Dedifferentiated amniotic fluid mesenchymal stem cell (primary cell): ENCODE measurements around the gene RPL38.

Experiments used
- DNase-seq: peaks from one replicate; pipeline ENCODE4 v3.0.0-alpha.2; 2016; ENCODE audit errors: extremely low spot score

RPL38 gene

DNA sequence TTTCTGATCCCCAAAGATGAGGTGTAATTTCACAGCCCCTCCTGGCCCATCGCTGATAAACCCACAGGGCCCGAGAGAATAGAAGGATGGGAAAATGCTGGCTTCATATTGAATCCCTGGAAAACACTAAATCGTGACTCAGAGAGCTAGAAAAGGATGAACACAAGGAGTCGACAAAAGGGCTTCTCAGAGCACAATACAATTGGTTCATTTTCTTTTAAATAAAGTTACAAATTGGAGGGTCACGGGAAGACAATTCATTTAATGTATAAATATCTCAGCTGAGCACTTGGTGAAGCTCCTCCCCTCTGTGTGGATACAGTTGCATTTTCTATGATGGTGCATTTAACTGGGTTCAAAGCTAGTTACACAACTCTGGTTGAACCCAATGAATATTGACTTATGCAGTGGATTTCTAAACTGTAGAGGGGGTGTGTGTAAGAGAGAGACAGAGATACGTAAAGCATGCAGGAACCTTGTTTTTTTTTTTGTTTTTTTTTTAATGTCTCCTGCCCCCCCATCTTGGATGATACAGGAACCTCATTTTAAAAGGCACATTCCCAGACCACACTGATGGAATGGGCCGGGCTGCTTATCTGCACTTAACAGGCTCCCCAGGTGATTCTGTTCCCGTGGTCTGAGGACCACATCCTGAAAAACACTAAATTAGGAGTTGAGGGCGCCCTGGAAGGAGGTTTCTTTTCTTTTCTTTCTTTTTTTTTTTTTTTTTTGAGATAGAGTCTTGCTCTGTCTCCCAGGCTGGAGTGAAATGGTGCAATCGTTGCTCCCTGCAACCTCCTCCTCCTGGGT, 24.0 kb downstream of the RPL38 start:
- no peak for DNase-seq

DNA sequence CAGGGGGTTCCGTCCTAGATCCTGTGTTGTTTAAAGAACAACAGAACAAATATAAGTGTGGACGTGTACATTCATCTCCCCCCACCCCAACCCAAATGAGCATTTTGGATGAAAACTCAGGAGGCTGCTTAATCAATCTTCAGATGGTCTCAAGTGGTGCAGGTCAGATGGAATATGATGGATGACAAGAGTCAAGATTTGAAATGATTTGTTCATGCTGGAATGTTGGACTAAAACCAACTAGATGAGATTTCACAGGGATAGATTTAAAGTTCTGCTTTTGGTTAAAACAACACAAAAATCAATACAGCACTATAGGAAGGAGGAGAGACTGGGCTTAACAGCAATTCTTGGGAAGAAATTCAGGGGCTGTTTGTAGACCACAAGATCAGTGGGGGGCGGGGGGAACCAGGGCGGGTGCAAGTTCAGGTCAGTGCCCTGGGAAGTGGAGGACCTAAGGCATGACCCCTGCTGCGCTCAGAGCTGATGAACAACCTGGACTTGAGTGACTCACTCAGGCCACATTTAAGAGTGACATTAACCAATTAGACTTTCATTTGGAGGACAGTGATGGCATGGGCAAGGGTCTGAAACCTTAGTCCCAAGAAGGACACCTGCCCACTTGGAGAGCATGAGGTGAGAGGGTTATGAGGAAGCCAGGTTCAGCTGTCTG, 25.0 kb downstream of the RPL38 start:
- DNase-seq = no peak

DNA sequence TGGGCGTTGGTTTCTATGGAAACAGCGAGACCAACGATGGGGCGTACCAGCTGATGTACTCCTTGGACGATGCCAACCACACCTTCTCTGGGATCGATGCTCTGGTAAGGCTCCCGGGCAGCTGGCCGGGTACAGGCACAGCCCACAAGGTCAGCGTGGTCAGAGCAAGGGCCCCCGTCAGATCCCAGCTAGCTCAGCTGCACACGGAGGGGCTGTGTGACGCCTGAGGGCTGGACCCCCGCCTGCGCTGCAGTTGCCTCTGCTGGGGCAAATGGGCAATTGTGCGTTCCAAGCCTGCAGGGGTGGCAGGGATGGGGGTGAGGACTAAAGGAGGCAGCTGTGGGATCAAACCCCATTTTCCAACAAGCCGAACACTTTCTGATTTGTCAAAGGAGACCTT, 27.4 kb downstream of the RPL38 start:
- DNase-seq = no peak

DNA sequence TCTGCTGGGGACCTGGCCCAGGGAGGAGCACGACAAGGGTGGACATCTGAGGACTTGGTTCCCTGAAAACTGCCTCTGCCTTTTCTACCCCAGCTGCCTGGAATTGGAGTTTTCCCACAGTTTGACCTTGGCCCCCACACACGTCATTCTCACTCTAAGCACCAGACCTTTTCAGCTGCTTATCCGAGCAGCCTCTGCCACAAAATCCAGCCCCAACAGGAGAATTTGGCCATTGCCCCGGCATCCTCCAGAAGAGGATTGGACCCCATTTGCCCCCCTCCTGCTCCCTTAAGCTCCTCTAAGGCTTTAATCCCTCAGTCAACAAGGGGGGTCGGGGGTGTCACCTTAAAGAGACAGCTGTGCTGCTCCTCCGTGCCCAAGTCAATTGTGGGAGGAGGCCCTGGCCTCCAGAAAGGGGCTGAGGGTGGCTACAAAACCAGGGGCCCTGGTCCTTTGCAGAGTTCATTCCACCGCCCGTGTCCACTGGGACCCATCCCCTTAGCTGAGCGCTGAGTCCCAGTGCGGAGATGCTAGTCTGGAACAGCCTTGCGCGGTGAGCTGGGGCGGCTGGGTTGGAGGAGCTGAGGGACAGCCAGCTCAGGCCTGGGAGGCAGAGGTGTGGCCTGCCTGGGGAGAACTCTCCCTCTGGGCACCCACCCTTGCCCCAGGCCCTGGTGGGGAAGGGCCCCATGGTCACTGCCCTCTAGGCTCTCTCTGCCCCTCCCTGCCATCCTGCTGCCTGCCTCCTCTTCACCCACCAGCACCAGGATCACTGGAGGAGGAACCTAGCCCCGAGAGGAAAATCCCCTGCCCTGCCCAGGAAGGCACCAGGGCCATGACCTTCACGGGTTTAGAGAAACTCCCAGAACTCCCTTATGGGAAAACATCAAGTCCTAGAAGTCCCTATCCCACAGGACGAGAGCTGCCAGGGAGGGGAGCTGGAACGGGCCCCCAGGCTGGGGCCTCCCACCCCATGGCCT, 28.7 kb downstream of the RPL38 start:
- DNase-seq = no peak

- no peak for DNase-seq
These were observed 30.5 kb downstream of the RPL38 start for GRCh38 chr17:74233937-74234336.

GRCh38 chr17:74234486-74234885, 31.0 kb downstream of the RPL38 start:
- no peak for DNase-seq

GRCh38 chr17:74235040-74235581, 31.6 kb downstream of the RPL38 start:
- no peak for DNase-seq

DNA sequence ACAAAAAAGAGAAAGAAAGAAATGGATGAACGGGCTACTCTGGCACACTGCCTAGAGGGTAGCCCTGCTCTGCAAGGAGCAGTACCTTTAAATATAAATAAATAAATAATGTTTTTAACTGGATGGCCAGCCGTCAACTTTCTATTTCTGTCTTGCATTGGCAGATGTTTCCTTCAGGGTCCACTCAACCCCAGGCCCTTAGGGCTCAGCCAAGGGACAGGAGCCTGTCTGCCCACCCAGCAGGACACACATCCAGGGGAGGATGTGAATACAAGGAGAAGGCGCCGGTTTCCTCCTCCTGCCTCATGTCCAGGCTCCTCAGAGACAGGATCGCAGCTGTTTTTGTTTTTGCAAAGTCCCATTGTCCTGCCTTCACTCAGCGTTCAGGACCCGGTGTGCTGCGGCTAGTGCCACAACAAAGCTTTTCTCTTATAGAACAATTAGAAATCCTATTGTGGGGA, 32.5 kb downstream of the RPL38 start:
- DNase-seq = no peak

GRCh38 chr17:74237321-74237720, 33.8 kb downstream of the RPL38 start:
- DNase-seq = no peak

GRCh38 chr17:74239172-74239571, 35.7 kb downstream of the RPL38 start:
- DNase-seq = no peak

DNA sequence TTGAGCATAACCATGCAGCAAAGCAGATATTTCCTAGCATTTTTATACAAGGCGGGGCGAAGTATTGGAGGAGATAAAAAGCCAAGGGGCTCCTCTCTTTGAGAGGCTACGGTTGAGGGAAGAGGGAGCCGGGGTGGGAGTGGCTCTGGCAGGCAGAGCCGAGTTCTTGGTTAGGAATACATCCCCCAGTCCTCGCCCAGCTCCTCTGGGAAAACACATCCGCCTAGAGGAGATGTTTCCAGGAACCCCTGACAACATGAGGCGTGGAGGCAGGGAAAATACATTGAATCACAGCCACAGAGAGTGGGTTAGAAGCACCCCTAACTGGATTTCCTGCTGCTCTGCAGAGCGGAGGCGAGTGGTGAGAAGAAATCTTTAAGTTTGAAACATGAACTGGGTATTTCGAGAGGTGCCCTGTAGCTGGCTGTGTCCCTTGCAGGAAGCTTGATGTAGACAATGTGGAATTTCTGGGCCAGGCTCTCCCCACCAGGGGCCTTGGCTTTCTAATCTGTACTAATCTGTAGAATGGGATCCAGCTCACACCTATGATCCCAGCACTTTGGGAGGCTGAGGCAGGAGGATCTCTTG, 37.2 kb downstream of the RPL38 start:
- no peak for DNase-seq

GRCh38 chr17:74241431-74241830, 38.0 kb downstream of the RPL38 start:
- DNase-seq = no peak

DNA sequence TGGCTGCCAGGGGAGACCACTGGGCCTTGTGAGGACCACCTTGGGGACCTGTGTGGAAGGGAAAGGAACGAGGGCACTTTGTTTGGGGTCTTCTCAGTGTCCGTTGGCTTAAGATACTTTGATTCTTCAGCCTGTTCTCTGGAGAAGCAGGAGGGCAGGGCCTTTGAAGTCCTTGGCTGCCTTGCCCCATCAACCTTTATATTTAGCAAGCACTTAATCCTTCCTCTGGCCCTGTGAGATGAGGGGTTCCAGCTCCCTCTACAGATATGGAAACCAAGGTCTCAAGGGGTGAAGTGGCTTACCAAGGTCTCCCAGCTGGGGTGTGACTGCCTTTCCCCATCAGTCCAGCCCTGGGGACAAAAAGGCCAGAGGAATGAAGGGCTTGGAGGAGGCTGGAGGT, 38.4 kb downstream of the RPL38 start:
- no peak for DNase-seq

- no peak for DNase-seq
These were observed 39.7 kb downstream of the RPL38 start for GRCh38 chr17:74243013-74243755.

DNA sequence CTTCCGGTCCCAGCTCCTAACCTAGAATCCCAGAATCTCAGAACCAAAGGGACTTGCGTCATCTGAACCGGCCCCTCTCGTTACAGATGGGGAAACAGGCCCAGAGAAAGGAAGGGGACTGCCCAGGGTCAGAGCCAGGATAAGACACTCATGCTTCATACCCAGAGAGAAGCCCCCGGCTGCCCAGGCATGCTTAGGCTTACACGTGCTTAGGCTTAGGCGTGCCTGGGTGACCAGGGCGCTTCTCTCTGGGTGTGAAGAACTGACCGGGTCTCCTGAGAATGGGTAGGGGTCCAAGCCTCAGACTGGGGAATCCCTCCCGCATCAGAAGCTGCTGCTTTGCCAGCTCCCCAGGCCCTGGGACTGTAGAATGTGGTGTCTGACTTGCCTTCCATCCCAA, 40.6 kb downstream of the RPL38 start:
- no peak for DNase-seq

DNA sequence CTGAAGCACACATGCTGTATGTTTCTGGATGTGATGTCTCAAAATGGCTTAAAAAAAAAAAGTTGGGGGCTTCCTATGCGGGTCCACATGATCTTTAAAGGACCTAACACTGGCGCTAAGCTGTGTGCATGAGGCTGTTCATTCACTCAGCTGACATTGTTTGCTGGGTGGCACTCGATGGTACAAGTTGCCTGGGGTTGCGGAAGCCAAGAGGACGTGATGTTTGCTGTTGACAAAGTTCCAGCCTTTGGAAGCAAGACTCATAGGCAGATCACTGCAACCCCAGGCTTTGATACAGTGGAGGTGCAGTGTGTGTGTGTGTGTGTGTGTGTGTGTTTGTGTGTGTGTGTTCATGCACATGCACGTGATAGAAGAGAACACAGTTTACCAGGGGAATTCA, 41.1 kb downstream of the RPL38 start:
- no peak for DNase-seq

DNA sequence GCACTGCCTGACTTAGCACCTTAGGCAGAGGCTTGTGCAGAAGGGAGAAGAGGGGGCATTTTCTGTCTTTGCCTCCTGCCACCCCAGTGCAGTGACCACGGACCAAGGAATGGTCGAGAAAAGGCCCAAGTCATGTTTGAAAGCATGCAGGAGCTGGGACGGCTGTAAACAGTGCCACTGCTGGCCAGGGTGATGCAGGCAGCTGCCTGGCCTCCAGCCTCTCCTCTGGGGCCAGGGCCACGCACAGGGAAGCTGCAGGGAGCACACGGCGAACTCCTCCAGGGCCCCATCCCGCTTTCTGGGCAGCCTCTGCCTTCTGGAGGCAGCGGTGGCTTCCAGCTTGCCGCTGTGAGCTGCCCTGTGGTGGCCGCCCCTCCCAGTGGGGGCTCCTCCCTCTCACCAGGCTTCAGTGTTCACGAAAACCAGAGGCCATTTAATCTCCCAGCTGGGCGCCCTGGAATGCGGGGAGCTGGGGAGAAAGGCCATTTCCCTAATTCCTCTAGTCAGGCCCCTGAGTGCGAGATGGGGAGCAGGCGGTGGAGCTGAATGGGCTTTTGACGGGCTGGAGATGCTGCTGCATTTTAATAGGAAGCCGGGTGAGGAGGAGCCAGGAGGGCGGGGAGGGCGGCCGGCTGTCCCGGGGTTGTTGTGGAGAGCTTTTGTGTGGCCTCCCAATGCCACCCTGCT, 41.8 kb downstream of the RPL38 start:
- no peak for DNase-seq

DNA sequence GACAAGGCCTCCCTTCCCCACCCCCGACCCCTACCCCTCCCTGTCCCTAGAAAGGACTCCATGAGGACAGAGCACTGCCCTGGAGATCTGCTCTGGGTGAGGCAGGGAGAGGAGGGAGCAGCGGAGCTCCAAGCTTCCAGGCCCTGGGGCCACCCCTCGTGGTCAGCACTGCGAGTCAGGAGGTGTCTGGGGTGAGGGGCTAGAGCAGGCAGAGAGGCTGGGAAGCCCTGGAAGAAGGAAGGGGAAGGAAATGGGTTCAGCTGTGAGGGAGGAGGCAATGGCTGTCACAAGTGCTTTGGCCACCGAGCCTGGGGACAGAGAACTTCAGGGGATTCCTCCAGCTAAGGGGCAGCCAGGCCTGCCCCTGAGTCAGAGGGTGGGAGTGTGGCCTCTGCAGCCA, 42.4 kb downstream of the RPL38 start:
- no peak for DNase-seq

DNA sequence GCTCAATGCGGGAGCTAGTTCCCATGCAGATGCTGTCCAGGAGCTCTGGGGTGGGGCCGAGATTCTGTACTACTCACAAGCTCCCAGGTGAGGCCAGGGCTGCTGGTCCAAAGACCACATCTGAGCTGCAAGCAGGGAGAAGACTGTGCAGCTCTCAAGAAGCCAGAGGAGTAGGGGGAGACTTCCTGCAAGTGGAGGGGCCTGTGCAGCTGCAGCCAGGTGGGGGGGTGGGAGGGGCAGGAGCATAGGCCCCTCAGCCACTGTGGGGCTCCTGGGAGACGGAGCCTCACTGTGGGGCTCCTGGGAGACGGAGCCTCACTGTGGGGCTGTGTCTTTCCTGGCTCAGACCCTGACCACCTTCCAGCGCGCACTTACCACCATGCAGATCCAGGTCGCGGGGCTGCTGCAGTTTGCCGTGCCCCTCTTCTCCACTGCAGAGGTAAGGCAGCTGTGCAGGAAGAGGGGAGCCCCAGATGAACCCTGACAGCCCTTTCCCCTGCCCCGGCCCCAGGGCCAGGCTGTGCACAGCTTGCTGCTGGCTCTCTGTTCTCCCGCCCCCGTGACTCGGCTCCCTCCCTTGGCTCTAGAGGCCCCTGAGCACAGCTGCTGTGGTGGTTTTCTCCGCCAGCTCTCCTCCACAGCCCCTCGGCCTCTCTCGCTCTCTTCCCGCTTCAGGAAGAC, 46.3 kb downstream of the RPL38 start:
- DNase-seq = no peak
